Measurements from ENCODE around the gene CIDEA.
A peak's percentile ranks its signal among the peaks of the same experiment; 100 is the strongest.

CIDEA gene

DNA sequence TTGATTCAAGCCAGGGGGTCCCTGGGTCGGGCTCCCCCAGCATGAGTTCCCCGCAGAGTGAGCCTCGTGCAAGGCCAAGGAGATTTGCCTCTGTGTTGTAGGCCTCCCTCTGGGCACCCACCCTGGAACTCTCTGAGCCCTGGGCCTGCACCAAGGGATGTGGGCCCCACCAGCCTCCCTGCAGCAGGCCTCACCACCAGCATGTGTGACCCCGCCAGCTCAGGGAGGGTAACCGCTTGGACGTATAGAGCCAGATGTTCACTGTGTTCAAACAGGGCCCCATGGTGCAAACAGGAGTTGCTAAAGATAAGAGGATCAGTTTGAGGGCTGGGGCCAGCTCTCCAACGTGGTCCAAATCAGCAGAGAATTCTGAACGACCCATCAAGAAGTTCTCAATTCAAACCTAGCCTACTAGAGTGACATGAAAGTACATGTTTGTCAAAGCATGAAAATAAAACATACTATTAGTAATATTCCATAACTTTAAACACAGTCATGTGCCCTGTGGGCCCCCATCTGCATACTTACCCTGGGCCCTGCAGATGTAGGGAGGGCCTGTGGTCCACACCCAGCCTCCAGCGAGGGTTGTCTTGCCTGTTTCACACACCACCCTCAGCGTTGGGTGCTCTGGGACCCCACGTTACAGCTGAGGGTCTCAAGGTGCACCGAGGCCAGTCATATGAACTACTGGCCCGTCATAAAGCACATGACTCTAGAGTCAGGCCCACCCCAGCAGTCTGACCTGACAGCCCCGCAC, 48.4 kb downstream of the CIDEA start:
- no peak for FAIRE-seq

DNA sequence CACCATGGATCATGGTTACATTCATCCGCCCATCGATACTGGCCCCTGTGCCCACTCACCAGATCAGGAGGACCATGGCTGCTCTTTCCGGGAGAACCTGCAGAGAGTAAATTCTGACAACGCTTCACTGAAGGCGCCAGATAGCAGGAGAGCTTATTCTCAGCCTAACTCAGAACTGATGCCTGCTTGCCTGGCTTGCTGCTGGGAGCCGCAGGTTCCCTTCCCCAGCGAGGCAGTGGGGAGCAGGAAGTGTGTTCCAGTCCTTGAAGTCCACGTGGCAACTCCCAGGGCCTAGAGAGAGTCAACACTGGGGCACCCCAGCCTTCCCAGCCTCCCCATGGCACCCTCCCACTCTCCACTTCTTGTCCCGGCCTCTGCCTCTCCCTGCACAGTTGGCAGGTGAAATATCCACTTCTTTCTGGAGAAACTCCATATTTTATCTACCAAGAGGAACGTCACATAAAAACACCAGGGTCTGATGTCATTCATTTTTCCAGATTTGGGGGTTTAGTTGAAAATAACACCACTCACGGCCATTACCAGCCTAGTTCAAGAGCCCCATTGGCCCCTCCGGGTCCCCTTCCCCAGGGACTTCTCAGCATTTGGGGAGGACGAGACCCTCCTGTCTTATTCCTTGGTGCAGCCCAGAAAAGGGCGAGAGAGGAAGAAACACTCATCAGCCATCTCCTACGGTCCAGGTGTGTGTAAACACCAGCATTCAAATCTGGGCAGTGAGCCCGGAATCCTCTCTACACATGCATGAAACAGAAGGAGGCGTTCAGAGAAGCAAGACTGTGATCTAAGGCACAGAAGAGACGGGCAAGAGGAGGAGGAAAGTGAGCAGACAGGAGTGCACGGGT, 50.4 kb downstream of the CIDEA start:
- FAIRE-seq = no peak

DNA sequence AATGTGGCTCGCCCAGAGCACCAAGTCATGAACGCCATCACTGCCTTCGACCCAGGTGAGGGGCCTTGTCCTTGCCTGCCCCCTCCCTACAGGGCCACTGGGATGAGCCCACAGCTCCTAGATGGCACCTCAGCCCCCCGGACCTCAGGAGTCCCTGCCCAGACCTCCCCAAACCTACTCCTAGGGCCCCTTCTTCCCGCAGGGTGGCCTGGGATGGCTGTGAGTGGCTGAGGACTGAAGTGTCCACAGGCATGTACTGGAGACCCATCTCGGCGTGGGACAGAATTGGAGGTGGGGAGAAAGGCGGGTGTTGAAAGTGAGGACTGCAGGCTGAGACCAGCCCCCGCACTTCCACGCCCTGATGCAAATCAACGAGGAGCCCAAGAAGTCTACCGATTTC, 51.0 kb downstream of the CIDEA start:
- FAIRE-seq = no peak

DNA sequence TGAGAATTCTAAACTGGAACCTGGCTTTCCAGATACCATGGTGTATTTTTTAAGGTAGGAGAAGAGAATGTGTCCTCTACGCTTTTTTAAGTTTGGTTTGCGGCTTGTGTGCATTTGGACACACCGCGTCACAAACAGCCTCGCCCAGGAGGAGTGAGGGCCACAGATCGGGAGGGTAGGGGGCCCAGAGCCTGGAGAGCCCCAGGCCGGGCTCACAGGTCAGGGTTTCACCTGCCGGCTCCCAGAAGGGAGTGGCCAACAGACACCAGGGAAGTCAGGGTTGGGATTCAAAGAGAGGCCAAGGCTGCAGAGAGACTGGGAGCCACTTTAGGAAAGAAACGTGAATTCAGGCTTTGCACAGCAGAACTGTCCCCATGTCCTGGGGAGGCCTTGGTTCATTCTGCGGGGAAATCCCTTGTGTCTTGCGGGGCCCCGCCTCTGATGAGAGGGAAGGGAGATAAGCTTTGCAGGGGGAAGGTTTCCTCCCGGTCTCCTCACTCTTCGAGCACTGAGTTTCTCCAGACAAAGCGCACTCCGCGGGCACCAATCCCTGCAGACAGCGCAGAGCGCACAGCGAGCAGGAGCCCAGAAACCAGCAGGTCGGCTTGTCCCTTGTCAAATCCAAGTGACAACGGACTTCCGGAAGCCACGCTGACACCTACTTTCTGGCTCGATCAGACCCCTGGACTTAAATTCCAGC, 51.9 kb downstream of the CIDEA start:
- no peak for FAIRE-seq

DNA sequence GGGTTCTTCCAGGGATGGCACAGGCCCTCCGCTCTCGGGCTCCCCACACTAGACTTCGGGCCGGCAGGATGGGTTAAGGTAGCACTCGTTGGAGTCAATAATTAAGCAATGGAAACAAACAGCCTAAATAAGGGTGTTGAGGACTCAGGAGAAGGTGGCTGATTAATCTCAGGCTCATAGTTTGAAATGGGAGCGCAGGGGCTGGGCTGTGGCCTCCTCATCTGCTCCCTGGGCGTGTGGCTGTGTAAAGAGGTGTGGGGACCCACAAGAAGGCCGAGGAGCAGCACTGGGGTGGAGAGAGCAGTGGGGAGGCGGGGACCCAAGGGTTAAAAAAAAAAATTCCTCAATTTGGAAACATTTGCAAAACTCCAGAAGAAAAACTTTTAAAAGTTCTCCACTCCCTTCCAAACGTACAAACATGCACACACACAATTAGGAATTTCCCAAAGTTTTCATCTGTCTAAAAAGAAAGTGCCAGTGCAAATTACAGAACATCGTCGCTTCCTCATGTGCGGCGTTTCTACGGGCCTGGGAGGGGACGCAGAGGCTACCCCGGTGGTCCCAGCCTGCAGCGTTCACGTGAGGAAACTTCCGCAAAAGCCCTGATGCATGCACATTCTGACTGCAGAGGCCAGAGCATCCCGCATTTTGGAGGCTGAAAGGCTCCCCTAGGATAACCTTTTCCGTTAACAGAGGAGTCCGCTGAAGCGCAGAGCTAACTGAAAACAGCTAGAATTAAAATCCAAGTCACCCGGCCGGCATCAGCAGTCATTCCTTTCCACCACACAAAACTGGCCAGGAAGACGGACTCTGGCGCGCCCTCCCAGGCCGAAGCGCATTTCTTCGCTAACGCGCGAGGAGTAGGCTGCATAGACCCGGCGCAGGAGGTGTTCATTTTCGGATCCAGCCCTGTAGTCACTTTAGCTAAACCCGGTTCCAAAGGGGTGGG, 52.9 kb downstream of the CIDEA start:
- FAIRE-seq = no peak

DNA sequence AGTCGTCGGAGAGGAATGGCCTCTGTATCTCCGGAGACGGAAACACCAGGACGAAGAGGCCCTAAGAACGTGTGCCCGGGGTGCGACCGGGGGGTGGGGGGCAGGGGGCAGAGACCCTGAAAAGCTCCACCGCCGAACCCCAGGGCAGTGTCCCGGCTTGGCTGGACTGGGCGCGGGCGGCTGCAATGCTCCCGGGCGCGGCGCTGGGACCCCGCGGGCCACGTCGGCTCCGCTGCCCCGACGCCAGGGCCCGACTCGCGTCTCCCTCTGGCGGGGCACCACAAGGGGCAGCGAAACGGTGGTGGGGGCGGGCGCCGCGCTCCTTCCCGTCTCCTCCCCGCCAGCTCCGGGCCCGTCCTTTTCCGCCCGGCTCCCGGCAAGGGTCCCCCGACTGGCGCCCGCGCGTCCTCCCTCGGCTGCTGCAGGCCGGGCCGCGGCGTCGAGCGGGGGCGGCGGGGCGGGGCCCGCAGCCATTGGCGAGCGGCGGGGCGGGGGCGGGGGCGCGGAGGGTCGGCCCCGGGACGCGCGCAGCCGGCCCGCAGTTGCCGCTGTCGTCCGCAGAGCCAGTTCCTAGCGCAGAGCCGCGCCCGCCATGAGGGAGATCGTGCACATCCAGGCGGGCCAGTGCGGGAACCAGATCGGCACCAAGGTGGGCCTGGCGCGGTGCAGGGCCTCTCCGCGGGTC, 53.7 kb downstream of the CIDEA start, which contains the start of gene TUBB6:
TSS of gene TUBB6 (plus strand) at position 541 of the 685 bp plus-strand sequence. CDS start at position 593, 52 bp downstream.
- no peak for FAIRE-seq

DNA sequence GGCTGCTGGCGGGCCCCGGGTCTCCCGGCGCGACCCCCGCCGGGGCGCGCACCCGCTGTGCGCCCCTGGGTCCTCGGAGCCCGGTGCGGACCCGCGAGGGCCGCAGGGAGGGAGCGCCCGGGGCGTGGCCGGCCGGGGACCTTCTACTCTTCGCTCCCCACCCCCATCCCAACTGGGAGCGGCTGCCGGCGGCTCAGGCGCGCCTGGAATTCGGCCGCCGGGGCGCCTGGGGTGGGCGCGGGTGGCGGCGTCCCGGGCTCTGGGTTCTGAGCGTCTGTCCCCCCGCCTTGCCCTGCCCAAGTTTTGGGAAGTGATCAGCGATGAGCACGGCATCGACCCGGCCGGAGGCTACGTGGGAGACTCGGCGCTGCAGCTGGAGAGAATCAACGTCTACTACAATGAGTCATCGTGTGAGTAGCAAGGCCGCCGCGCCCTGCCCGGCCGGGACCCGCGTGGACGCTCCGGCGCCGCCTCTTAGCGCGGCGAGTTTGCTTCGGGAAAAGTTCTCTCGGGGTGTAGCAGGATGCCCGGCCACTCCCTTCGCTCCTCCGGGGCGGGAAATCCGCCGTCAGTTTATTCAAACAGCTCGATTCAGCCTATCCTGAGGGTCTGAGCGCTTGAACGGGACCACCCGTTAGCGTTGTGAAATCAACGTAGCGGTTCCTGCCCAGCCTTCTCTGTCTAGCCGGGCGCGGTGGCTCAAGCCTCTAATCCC, 54.4 kb downstream of the CIDEA start:
- FAIRE-seq = no peak

DNA sequence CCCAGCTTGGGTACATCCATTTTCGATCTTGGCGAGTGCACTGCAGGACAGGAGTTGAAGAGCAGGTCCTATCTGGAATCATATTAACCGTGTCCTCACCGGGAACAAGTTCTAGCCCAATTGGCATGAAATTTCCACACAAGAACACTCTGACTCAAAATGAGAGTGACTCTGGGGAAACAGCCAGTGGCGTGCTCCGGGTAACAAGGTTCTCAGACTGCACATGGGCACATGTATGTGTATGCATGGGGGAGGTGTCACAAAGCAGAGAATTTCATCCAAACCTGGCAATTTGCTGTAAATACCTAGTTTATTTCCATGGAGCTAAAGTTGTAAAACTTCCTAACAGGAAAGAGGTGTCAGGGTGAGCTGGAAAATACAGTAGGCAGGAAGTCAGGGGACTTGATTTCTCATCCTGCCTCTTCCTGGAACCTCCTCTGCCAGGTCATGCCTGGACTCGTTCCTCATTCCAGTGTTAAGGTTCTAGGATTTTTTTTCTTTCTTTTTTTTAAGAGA, 55.6 kb downstream of the CIDEA start:
- no peak for FAIRE-seq

DNA sequence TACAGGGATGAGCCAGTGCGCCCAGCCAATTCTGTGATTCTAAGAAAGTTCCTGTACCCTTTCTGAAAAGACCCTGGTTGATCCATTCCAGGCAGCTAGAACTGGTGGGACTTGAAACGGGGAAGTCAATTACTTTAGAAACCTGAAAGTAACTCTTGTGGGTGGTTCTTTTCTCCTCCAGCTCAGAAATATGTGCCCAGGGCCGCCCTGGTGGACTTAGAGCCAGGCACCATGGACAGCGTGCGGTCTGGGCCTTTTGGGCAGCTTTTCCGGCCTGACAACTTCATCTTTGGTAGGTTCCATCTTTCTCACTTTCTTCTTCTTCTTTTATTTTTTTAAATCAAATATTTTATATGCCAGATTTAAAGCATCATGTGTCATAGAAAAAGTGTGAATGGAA, 56.6 kb downstream of the CIDEA start:
- FAIRE-seq = no peak

DNA sequence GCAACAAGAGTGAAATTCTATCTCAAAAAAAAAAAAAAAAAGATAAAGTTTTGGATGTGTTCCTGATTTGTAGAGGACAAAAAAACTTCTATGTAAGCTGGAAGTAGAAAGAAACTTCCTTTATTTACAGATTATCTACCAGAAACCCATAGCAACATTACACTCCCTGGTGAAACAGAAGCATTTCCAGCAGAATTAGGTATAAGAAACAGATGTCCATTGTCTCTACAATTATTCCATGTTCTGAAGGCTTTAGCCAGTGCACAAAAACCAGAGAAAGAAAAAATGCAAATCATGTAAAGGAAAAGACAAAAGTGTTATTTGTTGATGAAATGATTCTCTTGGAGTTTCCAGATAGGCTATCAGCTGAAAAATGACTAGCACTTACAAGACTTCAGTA, 58.8 kb downstream of the CIDEA start:
- no peak for FAIRE-seq

DNA sequence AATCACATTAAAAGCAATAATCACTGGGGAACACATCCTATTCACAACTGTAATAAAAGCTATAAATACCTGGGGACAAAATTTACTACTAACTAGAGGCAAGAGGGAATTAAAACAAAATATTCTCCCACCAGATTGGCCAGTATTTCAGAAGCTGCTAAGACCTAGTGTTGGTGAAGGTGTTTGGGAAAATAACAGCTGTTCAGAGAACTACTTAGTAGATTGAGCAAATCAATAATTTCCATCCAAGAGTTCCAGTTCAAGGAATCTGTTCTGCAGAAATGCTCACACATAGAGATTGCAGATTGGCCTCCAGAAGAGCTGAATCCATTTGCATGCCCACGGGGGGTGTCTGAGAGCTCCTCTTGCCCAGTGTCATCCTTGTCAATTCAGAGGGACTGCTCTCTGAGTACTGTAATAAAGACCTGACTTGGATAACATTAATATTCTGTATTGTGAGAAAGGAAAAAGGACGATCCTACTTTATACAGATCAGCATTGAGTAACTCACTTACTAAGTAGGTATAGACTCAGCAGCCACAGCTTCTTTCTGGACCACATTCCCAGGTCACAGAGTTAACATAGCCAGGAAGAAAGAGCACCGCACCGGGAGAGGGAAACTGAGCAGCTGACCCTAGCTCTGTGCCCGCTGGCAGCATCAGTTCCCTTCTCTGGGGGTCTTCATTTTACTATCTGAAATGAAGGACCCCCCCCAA, 59.5 kb downstream of the CIDEA start:
- FAIRE-seq = no peak

DNA sequence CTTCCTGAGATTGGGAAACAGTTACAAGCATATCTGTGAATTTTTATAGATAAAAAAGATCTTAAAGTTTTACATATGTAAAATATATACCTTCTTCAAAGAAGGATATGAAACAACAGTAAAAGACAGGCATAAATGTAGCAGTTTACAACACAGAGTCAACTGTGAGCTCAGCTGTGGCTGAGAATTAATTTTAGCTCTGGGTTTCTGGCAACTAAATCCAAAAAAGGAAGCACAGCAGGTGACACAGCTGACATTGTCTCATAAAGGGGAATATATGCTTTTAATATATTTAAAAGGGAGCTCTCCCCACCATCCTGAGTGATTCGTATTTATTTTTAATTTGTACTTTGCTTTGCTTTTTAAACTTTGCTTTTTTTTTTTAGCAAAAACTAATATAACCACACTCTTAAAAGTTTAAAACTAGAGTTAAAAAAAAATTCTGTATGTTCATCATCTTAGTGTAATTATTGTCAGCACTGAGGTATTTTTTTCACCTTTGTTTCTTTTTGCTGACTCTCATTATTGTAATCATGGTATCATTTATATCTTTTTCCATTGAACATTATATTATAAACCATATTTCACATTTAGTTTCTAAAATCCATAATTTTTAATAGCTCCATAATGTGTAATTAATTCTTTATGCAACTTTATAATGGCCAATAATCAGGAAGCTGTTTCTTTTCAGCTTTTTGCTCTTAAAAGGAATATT, 60.6 kb downstream of the CIDEA start:
- FAIRE-seq = peak; percentile 34

DNA sequence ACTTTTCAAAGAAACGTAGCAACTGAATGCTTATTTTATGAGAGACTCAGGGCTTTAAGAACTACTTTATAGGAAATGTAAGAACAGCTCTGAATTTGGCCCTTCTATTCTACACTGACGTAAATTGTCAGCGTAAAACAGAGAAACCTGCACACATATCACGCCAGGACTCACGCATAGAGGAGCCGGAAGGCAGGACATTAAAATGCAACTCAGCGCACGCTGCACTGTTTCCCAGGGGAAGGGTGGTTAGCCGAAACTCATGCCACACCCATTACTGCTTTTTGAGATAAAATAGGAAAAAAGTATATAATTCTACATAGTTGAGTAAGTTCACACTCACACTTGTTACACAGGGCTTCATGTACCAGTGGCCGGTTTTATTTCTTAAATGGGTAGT, 61.3 kb downstream of the CIDEA start:
- FAIRE-seq = no peak

DNA sequence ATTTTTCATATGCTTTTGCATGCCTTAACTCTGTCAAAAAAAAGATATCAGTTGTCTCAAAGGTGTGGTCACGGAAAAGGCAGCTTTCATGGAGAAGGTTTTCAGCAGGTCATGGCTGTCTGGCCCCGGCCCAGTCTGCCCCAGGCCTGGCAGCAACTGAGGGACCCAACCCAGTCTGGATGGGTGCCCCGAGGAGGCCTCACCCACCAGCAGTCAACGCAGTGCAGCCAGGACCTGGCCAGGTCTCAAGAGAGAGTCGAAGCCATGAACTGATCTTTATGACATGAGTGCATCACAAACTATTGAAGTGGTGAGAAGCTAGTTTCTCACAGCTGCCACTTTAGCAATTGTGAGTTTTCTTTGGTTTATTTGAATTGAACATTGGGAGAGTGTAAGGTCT, 61.8 kb downstream of the CIDEA start:
- no peak for FAIRE-seq

DNA sequence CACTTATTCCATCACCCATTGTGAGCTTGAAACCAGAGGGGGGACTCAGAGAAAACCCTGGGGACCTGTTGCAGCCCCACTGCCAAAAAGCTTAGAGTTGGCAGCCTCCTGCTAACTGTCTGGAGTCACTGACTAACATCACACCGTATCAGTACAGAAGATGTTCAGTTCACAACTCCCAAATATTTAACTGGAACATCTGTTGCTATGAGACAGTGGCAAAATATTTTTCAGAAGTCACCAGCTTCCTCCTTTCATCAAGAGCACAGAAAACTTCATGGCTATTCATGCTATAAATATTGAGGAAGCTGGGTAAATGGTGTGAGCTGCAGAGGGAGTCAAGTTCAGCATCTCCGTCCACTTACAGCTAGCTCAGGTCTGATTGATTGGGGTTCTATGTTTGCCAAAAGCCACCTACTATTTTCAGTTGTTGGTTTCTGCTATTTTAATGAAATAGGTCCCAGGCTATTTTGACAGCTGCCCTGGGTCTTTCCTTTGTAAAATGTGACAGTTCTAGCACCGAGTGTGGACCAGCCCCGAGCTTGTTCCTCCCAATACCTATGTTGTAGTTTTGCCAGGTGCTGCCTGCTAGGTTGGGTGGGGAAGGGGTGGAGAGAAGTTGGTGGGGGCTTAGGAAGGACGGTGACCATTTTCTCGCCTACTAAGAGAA, 63.6 kb downstream of the CIDEA start:
- no peak for FAIRE-seq

DNA sequence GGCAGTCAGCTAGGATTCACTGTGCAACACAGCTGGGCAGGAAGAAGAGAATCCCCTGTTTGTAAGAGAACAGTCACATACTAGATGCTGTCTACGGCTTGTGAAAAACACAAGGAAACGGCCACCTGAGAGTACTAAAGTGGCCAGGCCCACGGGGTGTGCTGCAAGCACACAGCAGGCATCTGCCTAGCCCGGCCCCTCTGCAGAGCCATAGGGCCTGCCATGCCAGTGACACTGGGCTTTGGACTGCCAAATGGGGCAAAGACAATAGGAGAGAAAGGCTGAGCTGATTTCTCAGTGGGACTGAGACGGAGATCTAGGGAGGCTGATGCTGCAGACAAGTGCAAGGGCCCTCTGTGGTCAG, 64.2 kb downstream of the CIDEA start:
- no peak for FAIRE-seq

DNA sequence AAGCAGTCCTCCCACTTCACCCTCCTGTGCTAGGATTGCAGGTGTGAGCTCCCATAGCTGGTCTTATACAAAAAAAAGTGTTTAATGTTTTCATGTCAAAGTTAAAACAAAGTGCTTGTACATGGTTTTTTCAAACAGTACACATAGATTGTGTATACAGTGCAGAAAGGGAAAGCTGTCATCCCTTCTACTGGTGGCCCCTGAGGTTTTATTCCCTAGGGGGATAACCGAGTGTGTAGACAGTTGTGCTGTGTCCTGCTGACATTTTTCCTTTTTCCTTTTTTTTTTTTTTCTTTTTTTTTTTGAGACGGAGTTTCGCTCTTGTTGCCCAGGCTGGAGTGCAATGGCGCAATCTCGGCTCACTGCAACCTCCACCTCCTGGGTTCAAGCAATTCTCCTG, 64.7 kb downstream of the CIDEA start:
- FAIRE-seq = no peak

DNA sequence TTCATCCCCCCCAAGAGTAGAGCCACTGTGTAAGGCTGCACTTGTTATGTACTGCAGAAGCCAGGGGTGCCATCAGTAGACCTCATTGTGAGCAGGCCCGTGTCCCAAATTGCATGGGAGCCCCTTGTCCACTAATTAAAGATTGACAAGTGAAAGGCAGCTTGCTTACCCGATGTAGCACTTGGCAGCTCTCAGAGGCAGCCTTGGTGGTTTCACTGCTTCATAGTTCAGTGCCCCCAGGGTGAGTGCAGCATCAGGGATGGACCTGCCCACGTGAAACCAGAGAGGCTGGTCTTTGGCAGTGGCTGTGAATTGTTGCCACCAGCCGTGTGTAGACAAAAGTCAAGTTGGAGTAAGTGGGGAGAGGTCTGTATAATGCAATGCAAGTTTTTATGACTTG, 67.2 kb downstream of the CIDEA start:
- FAIRE-seq = no peak

Data from A204.1 (cell line).